ENCODE measurements around the gene PPP1R3C. TPM values are rescaled to one million over a fixed set of nuclear protein-coding genes. Genes with fewer than 3 reads are reported as not detected.

PPP1R3C gene
- total RNA-seq, 8 experiments from 2014 or later, result 5.3 to 41.6 (median 18.4) TPM

- Histone ChIP-seq H3K4me3 (no peak overlapping the region), H3K27ac (no peak overlapping the region), H3K4me1 (replicated peaks in 1 of 2) (no peaks in the 10 kb centered on the region)
- in situ Hi-C loops (cut with MboI; ENCODE audit: low pct_unique_long_range_greater_than_20kb in 2 of 9, low sequenced_read_pairs in 9 of 9, unreplicated experiment in 9 of 9), result loop anchor here in 1 of 9 experiments (25.0 kb wide), 1 partner anchor 365 kb away; no protein-coding TSS in a partner anchor
- WGBS, 10 experiments, result 0 to 100% (median 80%) methylated on average over 1 to 6 of the region's 6 CpGs; no CpG with 5 or more reads in 1 of the 10 experiments
- peak in 7 of 8 experiments; percentile 47 to 100 (median 93) for ATAC-seq (replicated peaks in 6 of 8)
These were observed 19.5 kb upstream of the PPP1R3C start for GRCh38 chr10:91652364-91652763.

- Histone ChIP-seq H3K4me3 (no peak overlapping the region), H3K27ac (no peak overlapping the region), H3K4me1 (replicated peaks in 1 of 2) (no peaks in the 10 kb centered on the region)
- in situ Hi-C loops (cut with MboI; ENCODE audit: low pct_unique_long_range_greater_than_20kb in 2 of 9, low sequenced_read_pairs in 9 of 9, unreplicated experiment in 9 of 9), result loop anchor here in 3 of 9 experiments (25.0 kb wide), 2 partner anchors 156 to 256 kb away; no protein-coding TSS in a partner anchor
- 20 to 96% (median 67%) methylated on average over 1 to 3 of the region's 5 CpGs; no CpG with 5 or more reads in 3 of the 10 experiments for WGBS, 10 experiments
- ATAC-seq (replicated peaks in 6 of 8), result peak in 1 of 8 experiments; percentile 28
These were observed 10.8 kb upstream of the PPP1R3C start for GRCh38 chr10:91643700-91644099.

GRCh38 chr10:91642831-91643692, 10.2 kb upstream of the PPP1R3C start:
- H3K4me1 ChIP-seq (replicated peaks in 1 of 2), result no peaks in the 10 kb centered on the region
- no peak for ATAC-seq (replicated peaks in 6 of 8)
- no peak overlapping the region for H3K27ac ChIP-seq
- in situ Hi-C loops (cut with MboI; ENCODE audit: low pct_unique_long_range_greater_than_20kb in 2 of 9, low sequenced_read_pairs in 9 of 9, unreplicated experiment in 9 of 9), result loop anchor here in 3 of 9 experiments (25.0 kb wide), 2 partner anchors 156 to 256 kb away; no protein-coding TSS in a partner anchor
- WGBS, 10 experiments, result 0 to 90% (median 71%) methylated on average over 1 to 2 of the region's 2 CpGs; no CpG with 5 or more reads in 1 of the 10 experiments
- H3K4me3 ChIP-seq, result no peak overlapping the region

GRCh38 chr10:91636892-91637291, 4.0 kb upstream of the PPP1R3C start:
- Histone ChIP-seq H3K4me3 (no peak overlapping the region), H3K4me1 (replicated peaks in 1 of 2) (peaks cover 0 to 4% of the 10 kb centered on the region in 2 donors), H3K27ac (no peak overlapping the region)
- ATAC-seq (replicated peaks in 6 of 8), result no peak
- in situ Hi-C loops (cut with MboI; ENCODE audit: low pct_unique_long_range_greater_than_20kb in 2 of 9, low sequenced_read_pairs in 9 of 9, unreplicated experiment in 9 of 9), result loop anchor here in 4 of 9 experiments (10.0 to 25.0 kb wide), 3 partner anchors 142 to 250 kb away; no protein-coding TSS in a partner anchor
- WGBS, 10 experiments, result 51 to 90% (median 76%) methylated on average over 2 to 4 of the region's 4 CpGs; no CpG with 5 or more reads in 2 of the 10 experiments

DNA sequence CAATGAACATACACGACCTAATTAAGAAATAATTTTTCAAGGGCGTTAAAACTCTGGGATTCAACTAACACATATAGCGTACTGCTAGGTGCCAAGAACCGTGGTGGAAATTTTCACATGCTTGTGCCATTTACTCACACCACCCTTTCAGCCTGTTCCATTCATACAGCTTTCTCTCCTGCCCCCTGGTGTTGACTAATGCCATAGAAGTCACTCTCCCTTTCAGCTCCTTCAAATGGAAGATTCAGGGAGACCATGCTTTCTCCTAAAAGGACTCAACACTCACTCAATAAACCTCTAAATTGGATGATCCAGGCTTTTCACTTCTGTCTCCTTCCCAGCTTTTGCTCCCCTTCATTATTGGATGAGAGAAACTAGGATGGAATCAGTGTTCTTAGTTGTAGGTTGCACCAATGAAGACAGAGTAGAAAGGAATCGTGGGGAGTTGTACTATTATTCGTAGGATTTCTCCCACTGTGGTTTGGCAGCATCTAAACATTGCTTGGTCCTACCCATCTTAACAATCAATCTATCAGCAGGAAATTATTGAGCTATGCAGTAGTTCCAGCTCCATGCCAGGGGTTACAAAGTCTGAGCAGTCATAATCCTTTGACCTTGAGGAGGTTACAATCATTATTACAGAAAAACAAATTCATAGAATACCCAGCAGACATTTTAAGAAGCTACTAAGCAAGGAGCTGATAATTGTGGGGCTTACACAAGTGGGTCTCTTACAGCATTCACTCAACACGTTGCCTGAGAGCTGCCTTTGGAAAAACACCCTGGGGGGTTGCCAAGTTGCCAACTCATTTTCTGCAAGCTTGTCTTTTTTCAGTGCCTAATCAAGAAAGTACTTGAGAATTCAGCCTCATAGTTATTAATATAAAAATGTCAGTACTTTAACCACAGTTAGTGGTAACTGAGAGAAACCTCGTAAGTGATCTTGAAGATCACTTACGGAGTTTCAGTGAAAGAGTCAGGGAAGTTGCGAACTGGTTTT, 2.8 kb upstream of the PPP1R3C start:
- in situ Hi-C loops (cut with MboI; ENCODE audit: low pct_unique_long_range_greater_than_20kb in 2 of 9, low sequenced_read_pairs in 9 of 9, unreplicated experiment in 9 of 9), result loop anchor here in 4 of 9 experiments (10.0 to 25.0 kb wide), 3 partner anchors 141 to 248 kb away; no protein-coding TSS in a partner anchor
- ATAC-seq (replicated peaks in 6 of 8), result peak in 4 of 8 experiments; percentile 10 to 24 (median 13)
- Histone ChIP-seq H3K4me1 (replicated peaks in 1 of 2) (peaks cover 4 to 9% of the 10 kb centered on the region in 2 donors), H3K27ac (no peak overlapping the region), H3K4me3 (no peak overlapping the region)
- WGBS, 10 experiments, result 29 to 93% (median 67%) methylated on average over 5 to 10 of the region's 10 CpGs

DNA sequence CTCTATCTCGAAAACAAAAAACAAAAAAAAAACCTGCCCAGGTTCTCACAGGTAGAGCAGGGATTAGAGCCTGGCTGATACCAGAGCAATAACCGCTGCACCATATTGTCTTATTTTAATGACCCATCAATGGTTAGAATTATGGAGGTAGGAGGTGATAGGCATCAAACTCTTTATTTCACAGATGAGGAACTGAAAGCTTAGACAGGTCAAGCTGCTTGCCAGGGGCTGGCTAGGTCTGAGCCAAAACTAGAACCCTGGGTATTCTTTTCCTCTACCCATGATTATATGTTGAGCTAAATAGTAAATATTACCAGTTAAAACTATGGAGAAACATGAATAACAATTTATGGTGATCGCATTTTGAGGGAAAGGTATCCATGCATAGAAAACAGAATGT, 2.0 kb upstream of the PPP1R3C start:
- H3K4me1 ChIP-seq (replicated peaks in 1 of 2), result peaks cover 5 to 10% of the 10 kb centered on the region in 2 donors
- 62 to 100% (median 88%) methylated on average over 1 to 3 of the region's 3 CpGs; no CpG with 5 or more reads in 3 of the 10 experiments for WGBS, 10 experiments
- H3K27ac ChIP-seq, result no peak overlapping the region
- in situ Hi-C loops (cut with MboI; ENCODE audit: low pct_unique_long_range_greater_than_20kb in 2 of 9, low sequenced_read_pairs in 9 of 9, unreplicated experiment in 9 of 9), result loop anchor here in 4 of 9 experiments (10.0 to 25.0 kb wide), 3 partner anchors 140 to 248 kb away; no protein-coding TSS in a partner anchor
- ATAC-seq (replicated peaks in 6 of 8), result no peak
- H3K4me3 ChIP-seq, result no peak overlapping the region

- WGBS, 10 experiments, result 40 to 100% (median 82%) methylated on average over 1 to 5 of the region's 5 CpGs; no CpG with 5 or more reads in 2 of the 10 experiments
- no peak for ATAC-seq (replicated peaks in 6 of 8)
- H3K27ac ChIP-seq, result no peak overlapping the region
- no peak overlapping the region for H3K4me3 ChIP-seq
- in situ Hi-C loops (cut with MboI; ENCODE audit: low pct_unique_long_range_greater_than_20kb in 2 of 9, low sequenced_read_pairs in 9 of 9, unreplicated experiment in 9 of 9), result loop anchor here in 4 of 9 experiments (10.0 to 25.0 kb wide), 3 partner anchors 139 to 247 kb away; no protein-coding TSS in a partner anchor
- H3K4me1 ChIP-seq (replicated peaks in 1 of 2), result peaks cover 11 to 16% of the 10 kb centered on the region in 2 donors
These were observed 1.4 kb upstream of the PPP1R3C start for GRCh38 chr10:91634246-91634645.

DNA sequence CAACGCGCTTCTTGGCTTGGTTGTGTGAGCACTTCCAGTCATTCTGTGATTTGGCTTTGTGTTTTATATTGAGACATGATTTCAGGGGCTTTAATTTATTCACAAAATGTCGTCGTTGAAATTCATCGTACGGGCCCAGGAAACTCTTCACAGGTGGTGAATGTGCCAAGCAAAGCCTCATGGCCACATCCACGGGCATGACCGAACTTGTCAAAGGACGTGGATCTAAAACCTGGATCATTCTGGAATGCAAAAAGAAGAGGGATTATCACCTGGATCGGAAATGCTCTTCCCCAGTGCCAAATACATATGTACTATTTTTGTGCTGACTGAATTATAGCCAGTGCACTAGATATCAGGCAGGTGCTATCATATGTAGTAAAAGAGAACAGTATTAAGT, 2.2 kb downstream of the PPP1R3C start:
- Histone ChIP-seq H3K4me1 (replicated peaks in 1 of 2) (peaks cover 15 to 17% of the 10 kb centered on the region in 2 donors), H3K4me3 (peak overlapping the region in 2 of 5 donors; percentile 21 to 56), H3K27ac (no peak overlapping the region)
- WGBS, 10 experiments, result 62 to 100% (median 95%) methylated on average over 2 to 10 of the region's 10 CpGs; no CpG with 5 or more reads in 2 of the 10 experiments
- in situ Hi-C loops (cut with MboI; ENCODE audit: low pct_unique_long_range_greater_than_20kb in 2 of 9, low sequenced_read_pairs in 9 of 9, unreplicated experiment in 9 of 9), result loop anchor here in 4 of 9 experiments (10.0 to 25.0 kb wide), 3 partner anchors 136 to 243 kb away; no protein-coding TSS in a partner anchor
- ATAC-seq (replicated peaks in 6 of 8), result no peak

GRCh38 chr10:91629715-91630549, 2.9 kb downstream of the PPP1R3C start:
- in situ Hi-C loops (cut with MboI; ENCODE audit: low pct_unique_long_range_greater_than_20kb in 2 of 9, low sequenced_read_pairs in 9 of 9, unreplicated experiment in 9 of 9), result loop anchor here in 4 of 9 experiments (10.0 to 25.0 kb wide), 3 partner anchors 135 to 243 kb away; no protein-coding TSS in a partner anchor

DNA sequence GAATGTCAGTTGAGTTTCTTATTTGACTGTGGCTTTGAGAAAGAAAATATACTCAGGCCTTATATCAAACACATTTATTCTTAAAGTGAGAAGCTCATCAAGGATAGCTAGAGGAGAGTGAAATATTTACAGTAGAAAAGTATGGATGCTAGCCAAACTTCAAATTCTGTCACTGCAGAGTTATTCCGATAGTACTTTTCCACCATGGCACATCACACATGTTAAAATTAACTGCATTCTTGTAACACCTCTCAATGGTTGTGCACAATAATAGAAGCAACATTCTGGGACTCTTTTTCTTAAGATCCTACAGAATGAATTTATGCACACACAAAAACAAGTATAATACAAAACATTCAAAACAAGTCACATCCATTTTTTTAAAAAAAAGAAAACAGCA, 4.5 kb downstream of the PPP1R3C start:
- in situ Hi-C loops (cut with MboI; ENCODE audit: low pct_unique_long_range_greater_than_20kb in 2 of 9, low sequenced_read_pairs in 9 of 9, unreplicated experiment in 9 of 9), result loop anchor here in 3 of 9 experiments (25.0 kb wide), 2 partner anchors 141 to 241 kb away; no protein-coding TSS in a partner anchor

More at GRCh38 chr10:91629715-91630549, 2.9 kb downstream of the PPP1R3C start:
- Histone ChIP-seq H3K4me3 (peak overlapping the region in 2 of 5 donors; percentile 10 to 56), H3K27ac (no peak overlapping the region), H3K4me1 (replicated peaks in 1 of 2) (peaks cover 15 to 17% of the 10 kb centered on the region in 2 donors)
- no peak for ATAC-seq (replicated peaks in 6 of 8)
- WGBS, 10 experiments, result 81 to 100% (median 92%) methylated on average over 4 to 7 of the region's 11 CpGs; no CpG with 5 or more reads in 2 of the 10 experiments

More for the DNA sequence above, 4.5 kb downstream of the PPP1R3C start:
- peaks cover 13 to 15% of the 10 kb centered on the region in 2 donors for H3K4me1 ChIP-seq (replicated peaks in 1 of 2)
- H3K4me3 ChIP-seq, result no peak overlapping the region
- no peak overlapping the region for H3K27ac ChIP-seq
- WGBS, 10 experiments, result 29 to 100% (median 100%) methylated on average over 1 of the region's 1 CpG; no CpG with 5 or more reads in 3 of the 10 experiments
- ATAC-seq (replicated peaks in 6 of 8), result no peak

All from motor neuron (in vitro differentiated cells).